Lower leg skin (tissue), 3 donors: ENCODE results near the gene MAFG.

Experiments
- CTCF ChIP-seq, 3 donors: fragments of 450-650 bp; IDR thresholded peaks; one replicate each; pipeline ENCODE4 v1.5.1; 2016; ENCODE audit warnings: antibody characterized with exemption in 3 of 3, mild to moderate bottlenecking in 3 of 3, moderate library complexity in 2 of 3
- POLR2A ChIP-seq, 2 donors: fragments of 450-650 bp; IDR thresholded peaks; one replicate each; pipeline ENCODE4 v1.6.1; 2016 to 2017; ENCODE audit warnings: antibody characterized with exemption in 2 of 2, mild to moderate bottlenecking in 1 of 2, moderate library complexity in 1 of 2

- TF ChIP-seq CTCF (IDR thresholded peaks at IDR 0.05) = no peak
- no peak for TF ChIP-seq POLR2A (IDR thresholded peaks at IDR 0.05)
Observed at GRCh38 chr17:81891303-81891552, 36.3 kb downstream of the MAFG start.
